A673 (cell line): ENCODE measurements around the gene BCL2L1. TPM values are rescaled to one million over a fixed set of nuclear protein-coding genes. Genes with fewer than 3 reads are reported as not detected.

Experiments
- BruUV-seq: library from RNA; stranded (reverse); fragments of 400-500 nt; replicated peaks from 2 replicates; lab custom pipeline; 2021; lab: Mats Ljungman, UMichigan
- CTCF ChIA-PET: fragments of 300-600 bp; sonication (Branson Sonifier 250); formaldehyde crosslinking; loops from one replicate; lab custom pipeline; 2022; ENCODE audit warnings: antibody characterized with exemption; lab: Charles Lee
- POLR2A ChIA-PET: fragments of 300-600 bp; sonication (Branson Sonifier 250); formaldehyde crosslinking; loops from one replicate; lab custom pipeline; 2022; ENCODE audit warnings: antibody characterized with exemption; ENCODE audit not compliant: low non-redundant PET; lab: Charles Lee
- DNase-seq: peaks from one replicate; pipeline ENCODE4 v3.0.0-alpha.2; 2015; ENCODE audit warnings: low spot score
- H3K27ac ChIP-seq: fragments of 200-600 bp; sonication (generic); 2 replicates; pipeline ENCODE4 v1.5.1; 2016; ENCODE audit warnings: mixed run types, low read depth, mild to moderate bottlenecking, mixed read lengths, antibody characterized with exemption, low read length; ENCODE audit not compliant: poor library complexity, severe bottlenecking
- H3K27me3 ChIP-seq: fragments of 200-600 bp; sonication (generic); replicated peaks from 2 replicates; pipeline ENCODE4 v1.6.1; 2017; ENCODE audit warnings: mixed run types, low read depth, mild to moderate bottlenecking, mixed read lengths, antibody characterized with exemption, low read length; ENCODE audit not compliant: insufficient read depth, poor library complexity
- H3K36me3 ChIP-seq: fragments of 200-600 bp; sonication (generic); 2 replicates; pipeline ENCODE4 v1.6.1; 2016; ENCODE audit warnings: mixed run types, mild to moderate bottlenecking, mixed read lengths, antibody characterized with exemption, low read length; ENCODE audit not compliant: insufficient read depth, poor library complexity, severe bottlenecking
- H3K4me1 ChIP-seq: fragments of 200-600 bp; sonication (generic); 2 replicates; pipeline ENCODE4 v1.6.1; 2017; ENCODE audit warnings: mixed run types, mild to moderate bottlenecking, mixed read lengths, antibody characterized with exemption, low read length; ENCODE audit not compliant: insufficient read depth, poor library complexity, severe bottlenecking
- H3K4me3 ChIP-seq: fragments of 200-600 bp; sonication (generic); 2 replicates; pipeline ENCODE4 v1.5.1; 2016; ENCODE audit warnings: low read depth, mixed run types, mild to moderate bottlenecking, mixed read lengths, low read length; ENCODE audit not compliant: poor library complexity, severe bottlenecking
- H3K9me3 ChIP-seq: fragments of 200-600 bp; sonication (generic); 2 replicates; pipeline ENCODE4 v1.6.1; 2016; ENCODE audit warnings: mixed run types, low read depth, mild to moderate bottlenecking, mixed read lengths, antibody characterized with exemption, low read length; ENCODE audit not compliant: poor library complexity, severe bottlenecking
- EZH2 ChIP-seq: fragments of 200-600 bp; sonication (generic); IDR thresholded peaks from 2 replicates; pipeline ENCODE4 v1.6.1; 2017; ENCODE audit warnings: borderline replicate concordance, low read depth, mild to moderate bottlenecking, mixed read lengths, antibody characterized with exemption, low read length; ENCODE audit not compliant: poor library complexity, severe bottlenecking
- intact Hi-C: fragments of 100-400 bp; cut with micrococcal nuclease; formaldehyde crosslinking; loops from one replicate; pipeline ENCODE4 v1.10.0; 2022; ENCODE audit not compliant: unreplicated experiment
- total RNA-seq: library from RNA; stranded (reverse); gene quantifications from 2 replicates; pipeline ENCODE4 v1.2.3, GENCODE V29; 2021
- TF ChIP-seq, protein P1 (sequence below): fragments of 300-800, 200-600 bp; sonication (generic); conservative IDR thresholded peaks from 2 replicates; pipeline ENCODE4 v1.5.1; 2017; ENCODE audit warnings: low read depth, mild to moderate bottlenecking, antibody characterized with exemption, low read length, moderate library complexity, mixed read lengths

Gene BCL2L1
- total RNA-seq, 1 experiment from 2014 or later = 47.8 TPM

GRCh38 chr20:31699801-31700728, 22.6 kb downstream of the BCL2L1 start:
- peaks cover 8% of the 10 kb centered on the region for H3K36me3 ChIP-seq
- no peaks in the 10 kb centered on the region for H3K9me3 ChIP-seq
- no peak for DNase-seq
- BruUV-seq = no TSS peak
- CTCF ChIA-PET = interaction anchor here (1.2 kb wide), 1 partner anchor 23 kb away, joined by 3 read pairs; no protein-coding TSS in a partner anchor
- H3K27me3 ChIP-seq = no peaks in the 10 kb centered on the region
- no peak for TF ChIP-seq EZH2
- TF ChIP-seq, protein P1, sequence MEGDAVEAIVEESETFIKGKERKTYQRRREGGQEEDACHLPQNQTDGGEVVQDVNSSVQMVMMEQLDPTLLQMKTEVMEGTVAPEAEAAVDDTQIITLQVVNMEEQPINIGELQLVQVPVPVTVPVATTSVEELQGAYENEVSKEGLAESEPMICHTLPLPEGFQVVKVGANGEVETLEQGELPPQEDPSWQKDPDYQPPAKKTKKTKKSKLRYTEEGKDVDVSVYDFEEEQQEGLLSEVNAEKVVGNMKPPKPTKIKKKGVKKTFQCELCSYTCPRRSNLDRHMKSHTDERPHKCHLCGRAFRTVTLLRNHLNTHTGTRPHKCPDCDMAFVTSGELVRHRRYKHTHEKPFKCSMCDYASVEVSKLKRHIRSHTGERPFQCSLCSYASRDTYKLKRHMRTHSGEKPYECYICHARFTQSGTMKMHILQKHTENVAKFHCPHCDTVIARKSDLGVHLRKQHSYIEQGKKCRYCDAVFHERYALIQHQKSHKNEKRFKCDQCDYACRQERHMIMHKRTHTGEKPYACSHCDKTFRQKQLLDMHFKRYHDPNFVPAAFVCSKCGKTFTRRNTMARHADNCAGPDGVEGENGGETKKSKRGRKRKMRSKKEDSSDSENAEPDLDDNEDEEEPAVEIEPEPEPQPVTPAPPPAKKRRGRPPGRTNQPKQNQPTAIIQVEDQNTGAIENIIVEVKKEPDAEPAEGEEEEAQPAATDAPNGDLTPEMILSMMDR = no peak
- peaks cover 7% of the 10 kb centered on the region for H3K4me1 ChIP-seq
- no peak overlapping the region for H3K4me3 ChIP-seq
- intact Hi-C loops = no loop called here
- no peak overlapping the region for H3K27ac ChIP-seq
- POLR2A ChIA-PET = no interaction called here

GRCh38 chr20:31698803-31699718, 23.6 kb downstream of the BCL2L1 start:
- Histone ChIP-seq H3K4me3 (no peak overlapping the region), H3K9me3 (no peaks in the 10 kb centered on the region), H3K27ac (no peak overlapping the region), H3K27me3 (no peaks in the 10 kb centered on the region), H3K36me3 (peaks cover 8% of the 10 kb centered on the region), H3K4me1 (peaks cover 17% of the 10 kb centered on the region)
- intact Hi-C loops = no loop called here
- POLR2A ChIA-PET = no interaction called here
- CTCF ChIA-PET = interaction anchor here (1.2 kb wide), 1 partner anchor 24 kb away, joined by 3 read pairs; no protein-coding TSS in a partner anchor
- TF ChIP-seq, protein P1 = no peak
- no TSS peak for BruUV-seq
- no peak for DNase-seq

GRCh38 chr20:31698243-31698802, 24.3 kb downstream of the BCL2L1 start:
- ChIA-PET POLR2A (no interaction called here), CTCF (no interaction called here)
- TF ChIP-seq EZH2 = no peak
- TF ChIP-seq, protein P1 = no peak
- Histone ChIP-seq H3K27ac (no peak overlapping the region), H3K27me3 (no peaks in the 10 kb centered on the region), H3K36me3 (peaks cover 8% of the 10 kb centered on the region), H3K9me3 (no peaks in the 10 kb centered on the region), H3K4me1 (peaks cover 24% of the 10 kb centered on the region), H3K4me3 (no peak overlapping the region)
- DNase-seq = no peak
- BruUV-seq = no TSS peak
- intact Hi-C loops = no loop called here
